A673 (cell line): Measurements from ENCODE around the gene KLHL26. TPM values are rescaled to one million over a fixed set of nuclear protein-coding genes. Genes with fewer than 3 reads are reported as not detected.

Source experiments
- BruUV-seq: library from RNA; stranded (reverse); fragments of 400-500 nt; replicated peaks from 2 replicates; lab custom pipeline; 2021; lab: Mats Ljungman, UMichigan
- CTCF ChIA-PET: fragments of 300-600 bp; sonication (Branson Sonifier 250); formaldehyde crosslinking; loops from one replicate; lab custom pipeline; 2022; ENCODE audit warnings: antibody characterized with exemption; lab: Charles Lee
- POLR2A ChIA-PET: fragments of 300-600 bp; sonication (Branson Sonifier 250); formaldehyde crosslinking; loops from one replicate; lab custom pipeline; 2022; ENCODE audit warnings: antibody characterized with exemption; ENCODE audit not compliant: low non-redundant PET; lab: Charles Lee
- DNase-seq: peaks from one replicate; pipeline ENCODE4 v3.0.0-alpha.2; 2015; ENCODE audit warnings: low spot score
- H3K27ac ChIP-seq: fragments of 200-600 bp; sonication (generic); 2 replicates; pipeline ENCODE4 v1.5.1; 2016; ENCODE audit warnings: mixed run types, low read depth, mild to moderate bottlenecking, mixed read lengths, antibody characterized with exemption, low read length; ENCODE audit not compliant: poor library complexity, severe bottlenecking
- H3K27me3 ChIP-seq: fragments of 200-600 bp; sonication (generic); replicated peaks from 2 replicates; pipeline ENCODE4 v1.6.1; 2017; ENCODE audit warnings: mixed run types, low read depth, mild to moderate bottlenecking, mixed read lengths, antibody characterized with exemption, low read length; ENCODE audit not compliant: insufficient read depth, poor library complexity
- H3K36me3 ChIP-seq: fragments of 200-600 bp; sonication (generic); 2 replicates; pipeline ENCODE4 v1.6.1; 2016; ENCODE audit warnings: mixed run types, mild to moderate bottlenecking, mixed read lengths, antibody characterized with exemption, low read length; ENCODE audit not compliant: insufficient read depth, poor library complexity, severe bottlenecking
- H3K4me1 ChIP-seq: fragments of 200-600 bp; sonication (generic); 2 replicates; pipeline ENCODE4 v1.6.1; 2017; ENCODE audit warnings: mixed run types, mild to moderate bottlenecking, mixed read lengths, antibody characterized with exemption, low read length; ENCODE audit not compliant: insufficient read depth, poor library complexity, severe bottlenecking
- H3K4me3 ChIP-seq: fragments of 200-600 bp; sonication (generic); 2 replicates; pipeline ENCODE4 v1.5.1; 2016; ENCODE audit warnings: low read depth, mixed run types, mild to moderate bottlenecking, mixed read lengths, low read length; ENCODE audit not compliant: poor library complexity, severe bottlenecking
- H3K9me3 ChIP-seq: fragments of 200-600 bp; sonication (generic); 2 replicates; pipeline ENCODE4 v1.6.1; 2016; ENCODE audit warnings: mixed run types, low read depth, mild to moderate bottlenecking, mixed read lengths, antibody characterized with exemption, low read length; ENCODE audit not compliant: poor library complexity, severe bottlenecking
- CTCF ChIP-seq: fragments of 300-800, 200-600 bp; sonication (generic); conservative IDR thresholded peaks from 2 replicates; pipeline ENCODE4 v1.5.1; 2017; ENCODE audit warnings: low read depth, mild to moderate bottlenecking, antibody characterized with exemption, low read length, moderate library complexity, mixed read lengths
- EZH2 ChIP-seq: fragments of 200-600 bp; sonication (generic); IDR thresholded peaks from 2 replicates; pipeline ENCODE4 v1.6.1; 2017; ENCODE audit warnings: borderline replicate concordance, low read depth, mild to moderate bottlenecking, mixed read lengths, antibody characterized with exemption, low read length; ENCODE audit not compliant: poor library complexity, severe bottlenecking
- intact Hi-C: fragments of 100-400 bp; cut with micrococcal nuclease; formaldehyde crosslinking; loops from one replicate; pipeline ENCODE4 v1.10.0; 2022; ENCODE audit not compliant: unreplicated experiment
- total RNA-seq: library from RNA; stranded (reverse); gene quantifications from 2 replicates; pipeline ENCODE4 v1.2.3, GENCODE V29; 2021

KLHL26 gene
- total RNA-seq, 1 experiment from 2014 or later: 16.3 TPM

- TF ChIP-seq EZH2: no peak
- TF ChIP-seq CTCF: no peak
Observed at GRCh38 chr19:18595475-18595874, 41.4 kb upstream of the KLHL26 start.

GRCh38 chr19:18596752-18597157 is 40.1 kb upstream of the KLHL26 start:
- peak overlapping the region; percentile 83 for H3K27ac ChIP-seq
- intact Hi-C loops: loop anchor here (10.0 kb wide), 1 partner anchor 132 kb away; no protein-coding TSS in a partner anchor
- no peak for TF ChIP-seq CTCF
- POLR2A ChIA-PET: no interaction called here
- H3K4me1 ChIP-seq: peaks cover 58% of the 10 kb centered on the region
- no peak overlapping the region for H3K4me3 ChIP-seq
- H3K9me3 ChIP-seq: no peaks in the 10 kb centered on the region
- H3K27me3 ChIP-seq: no peaks in the 10 kb centered on the region
- BruUV-seq: no TSS peak
- CTCF ChIA-PET: no interaction called here
- peaks cover 33% of the 10 kb centered on the region for H3K36me3 ChIP-seq
- DNase-seq: no peak

More at GRCh38 chr19:18595475-18595874, 41.4 kb upstream of the KLHL26 start:
- Histone ChIP-seq H3K27me3 (no peaks in the 10 kb centered on the region), H3K4me1 (peaks cover 68% of the 10 kb centered on the region), H3K27ac (no peak overlapping the region), H3K9me3 (no peaks in the 10 kb centered on the region), H3K4me3 (no peak overlapping the region), H3K36me3 (peaks cover 33% of the 10 kb centered on the region)
- intact Hi-C loops: loop anchor here (10.0 kb wide), 1 partner anchor 131 kb away; no protein-coding TSS in a partner anchor
- CTCF ChIA-PET: no interaction called here
- no TSS peak for BruUV-seq
- POLR2A ChIA-PET: interaction anchor here (0.6 kb wide), 1 partner anchor 728 kb away, joined by 6 read pairs; no protein-coding TSS in a partner anchor
- no peak for DNase-seq

- no peaks in the 10 kb centered on the region for H3K9me3 ChIP-seq
- BruUV-seq: no TSS peak
- TF ChIP-seq CTCF: no peak
- no peak for TF ChIP-seq EZH2
- no peak overlapping the region for H3K4me3 ChIP-seq
- CTCF ChIA-PET: interaction anchor here (0.6 kb wide), 1 partner anchor 74 kb away, joined by 3 read pairs; no protein-coding TSS in a partner anchor
- POLR2A ChIA-PET: no interaction called here
- H3K36me3 ChIP-seq: peaks cover 35% of the 10 kb centered on the region
- no peaks in the 10 kb centered on the region for H3K27me3 ChIP-seq
- intact Hi-C loops: loop anchor here (10.0 kb wide), 1 partner anchor 133 kb away; no protein-coding TSS in a partner anchor
- H3K27ac ChIP-seq: peak overlapping the region; percentile 83
- DNase-seq: peak; percentile 58
- peaks cover 47% of the 10 kb centered on the region for H3K4me1 ChIP-seq
Observed at GRCh38 chr19:18597809-18598660, 38.8 kb upstream of the KLHL26 start.
